ENCODE data around the gene ISCA1.

DNA sequence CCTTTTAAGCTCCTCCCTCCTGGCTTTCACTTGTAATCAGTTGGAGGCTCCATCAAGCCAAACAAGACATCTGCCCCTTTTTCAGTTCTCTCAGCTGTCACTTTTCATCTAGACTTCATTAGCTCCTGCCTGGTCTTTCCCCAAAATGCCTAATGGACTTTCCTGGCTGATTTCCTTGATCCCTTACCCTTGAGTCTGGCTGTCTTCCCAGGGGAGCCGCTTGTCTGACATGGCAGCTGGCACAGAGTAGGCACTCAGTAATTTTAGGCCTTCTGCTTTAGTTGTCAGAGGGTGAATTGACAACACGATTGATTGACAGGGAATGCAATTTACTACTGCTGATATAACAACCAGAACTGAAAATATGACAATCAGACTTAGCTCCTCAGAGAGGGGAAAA lies 24.9 kb downstream of the ISCA1 start:
- no peak for TF ChIP-seq ZBTB20 (tag by site-specific recombination; IDR thresholded peaks at IDR 0.05)
- TF ChIP-seq, protein P1, sequence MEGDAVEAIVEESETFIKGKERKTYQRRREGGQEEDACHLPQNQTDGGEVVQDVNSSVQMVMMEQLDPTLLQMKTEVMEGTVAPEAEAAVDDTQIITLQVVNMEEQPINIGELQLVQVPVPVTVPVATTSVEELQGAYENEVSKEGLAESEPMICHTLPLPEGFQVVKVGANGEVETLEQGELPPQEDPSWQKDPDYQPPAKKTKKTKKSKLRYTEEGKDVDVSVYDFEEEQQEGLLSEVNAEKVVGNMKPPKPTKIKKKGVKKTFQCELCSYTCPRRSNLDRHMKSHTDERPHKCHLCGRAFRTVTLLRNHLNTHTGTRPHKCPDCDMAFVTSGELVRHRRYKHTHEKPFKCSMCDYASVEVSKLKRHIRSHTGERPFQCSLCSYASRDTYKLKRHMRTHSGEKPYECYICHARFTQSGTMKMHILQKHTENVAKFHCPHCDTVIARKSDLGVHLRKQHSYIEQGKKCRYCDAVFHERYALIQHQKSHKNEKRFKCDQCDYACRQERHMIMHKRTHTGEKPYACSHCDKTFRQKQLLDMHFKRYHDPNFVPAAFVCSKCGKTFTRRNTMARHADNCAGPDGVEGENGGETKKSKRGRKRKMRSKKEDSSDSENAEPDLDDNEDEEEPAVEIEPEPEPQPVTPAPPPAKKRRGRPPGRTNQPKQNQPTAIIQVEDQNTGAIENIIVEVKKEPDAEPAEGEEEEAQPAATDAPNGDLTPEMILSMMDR (tag by site-specific recombination; IDR thresholded peaks at IDR 0.05): no peak
- TF ChIP-seq ZNF658 (tag by site-specific recombination; IDR thresholded peaks at IDR 0.05): no peak
- no peak for TF ChIP-seq SALL2 (tag by site-specific recombination; IDR thresholded peaks at IDR 0.05; ENCODE audit: borderline replicate concordance)
- TF ChIP-seq, protein P2, sequence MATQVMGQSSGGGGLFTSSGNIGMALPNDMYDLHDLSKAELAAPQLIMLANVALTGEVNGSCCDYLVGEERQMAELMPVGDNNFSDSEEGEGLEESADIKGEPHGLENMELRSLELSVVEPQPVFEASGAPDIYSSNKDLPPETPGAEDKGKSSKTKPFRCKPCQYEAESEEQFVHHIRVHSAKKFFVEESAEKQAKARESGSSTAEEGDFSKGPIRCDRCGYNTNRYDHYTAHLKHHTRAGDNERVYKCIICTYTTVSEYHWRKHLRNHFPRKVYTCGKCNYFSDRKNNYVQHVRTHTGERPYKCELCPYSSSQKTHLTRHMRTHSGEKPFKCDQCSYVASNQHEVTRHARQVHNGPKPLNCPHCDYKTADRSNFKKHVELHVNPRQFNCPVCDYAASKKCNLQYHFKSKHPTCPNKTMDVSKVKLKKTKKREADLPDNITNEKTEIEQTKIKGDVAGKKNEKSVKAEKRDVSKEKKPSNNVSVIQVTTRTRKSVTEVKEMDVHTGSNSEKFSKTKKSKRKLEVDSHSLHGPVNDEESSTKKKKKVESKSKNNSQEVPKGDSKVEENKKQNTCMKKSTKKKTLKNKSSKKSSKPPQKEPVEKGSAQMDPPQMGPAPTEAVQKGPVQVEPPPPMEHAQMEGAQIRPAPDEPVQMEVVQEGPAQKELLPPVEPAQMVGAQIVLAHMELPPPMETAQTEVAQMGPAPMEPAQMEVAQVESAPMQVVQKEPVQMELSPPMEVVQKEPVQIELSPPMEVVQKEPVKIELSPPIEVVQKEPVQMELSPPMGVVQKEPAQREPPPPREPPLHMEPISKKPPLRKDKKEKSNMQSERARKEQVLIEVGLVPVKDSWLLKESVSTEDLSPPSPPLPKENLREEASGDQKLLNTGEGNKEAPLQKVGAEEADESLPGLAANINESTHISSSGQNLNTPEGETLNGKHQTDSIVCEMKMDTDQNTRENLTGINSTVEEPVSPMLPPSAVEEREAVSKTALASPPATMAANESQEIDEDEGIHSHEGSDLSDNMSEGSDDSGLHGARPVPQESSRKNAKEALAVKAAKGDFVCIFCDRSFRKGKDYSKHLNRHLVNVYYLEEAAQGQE (tag by site-specific recombination; IDR thresholded peaks at IDR 0.05): no peak
- TF ChIP-seq, protein P3, sequence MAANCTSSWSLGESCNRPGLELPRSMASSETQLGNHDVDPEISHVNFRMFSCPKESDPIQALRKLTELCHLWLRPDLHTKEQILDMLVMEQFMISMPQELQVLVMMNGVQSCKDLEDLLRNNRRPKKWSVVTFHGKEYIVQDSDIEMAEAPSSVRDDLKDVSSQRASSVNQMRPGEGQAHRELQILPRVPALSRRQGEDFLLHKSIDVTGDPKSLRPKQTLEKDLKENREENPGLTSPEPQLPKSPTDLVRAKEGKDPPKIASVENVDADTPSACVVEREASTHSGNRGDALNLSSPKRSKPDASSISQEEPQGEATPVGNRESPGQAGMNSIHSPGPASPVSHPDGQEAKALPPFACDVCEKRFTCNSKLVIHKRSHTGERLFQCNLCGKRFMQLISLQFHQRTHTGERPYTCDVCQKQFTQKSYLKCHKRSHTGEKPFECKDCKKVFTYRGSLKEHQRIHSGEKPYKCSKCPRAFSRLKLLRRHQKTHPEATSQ (tag by site-specific recombination; IDR thresholded peaks at IDR 0.05): no peak
- no peak for TF ChIP-seq ZBTB1 (tag by site-specific recombination; IDR thresholded peaks at IDR 0.05)
- TF ChIP-seq, protein P4, sequence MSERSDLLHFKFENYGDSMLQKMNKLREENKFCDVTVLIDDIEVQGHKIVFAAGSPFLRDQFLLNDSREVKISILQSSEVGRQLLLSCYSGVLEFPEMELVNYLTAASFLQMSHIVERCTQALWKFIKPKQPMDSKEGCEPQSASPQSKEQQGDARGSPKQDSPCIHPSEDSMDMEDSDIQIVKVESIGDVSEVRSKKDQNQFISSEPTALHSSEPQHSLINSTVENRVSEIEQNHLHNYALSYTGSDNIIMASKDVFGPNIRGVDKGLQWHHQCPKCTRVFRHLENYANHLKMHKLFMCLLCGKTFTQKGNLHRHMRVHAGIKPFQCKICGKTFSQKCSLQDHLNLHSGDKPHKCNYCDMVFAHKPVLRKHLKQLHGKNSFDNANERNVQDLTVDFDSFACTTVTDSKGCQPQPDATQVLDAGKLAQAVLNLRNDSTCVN (tag by site-specific recombination; optimal IDR thresholded peaks at IDR 0.05): no peak
- TF ChIP-seq SP2 (tag by site-specific recombination; IDR thresholded peaks at IDR 0.05): no peak
- TF ChIP-seq, protein P5, sequence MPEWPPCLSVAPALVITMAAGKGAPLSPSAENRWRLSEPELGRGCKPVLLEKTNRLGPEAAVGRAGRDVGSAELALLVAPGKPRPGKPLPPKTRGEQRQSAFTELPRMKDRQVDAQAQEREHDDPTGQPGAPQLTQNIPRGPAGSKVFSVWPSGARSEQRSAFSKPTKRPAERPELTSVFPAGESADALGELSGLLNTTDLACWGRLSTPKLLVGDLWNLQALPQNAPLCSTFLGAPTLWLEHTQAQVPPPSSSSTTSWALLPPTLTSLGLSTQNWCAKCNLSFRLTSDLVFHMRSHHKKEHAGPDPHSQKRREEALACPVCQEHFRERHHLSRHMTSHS (tag by site-specific recombination; IDR thresholded peaks at IDR 0.05): no peak
- TF ChIP-seq ZNF776 (tag by site-specific recombination; IDR thresholded peaks at IDR 0.05; ENCODE audit: borderline replicate concordance): no peak
